Hepatocyte (in vitro differentiated cells): Measurements from ENCODE around the gene PAQR7. TPM values are rescaled to one million over a fixed set of nuclear protein-coding genes. Genes with fewer than 3 reads are reported as not detected.

Source experiments
- DNase-seq: peaks from one replicate; pipeline ENCODE4 v3.0.0-alpha.2; 2016; ENCODE audit warnings: low spot score
- H2AFZ ChIP-seq: fragments of 200-600 bp; sonication (generic); 2 replicates; pipeline ENCODE4 v1.6.0; 2016; ENCODE audit warnings: antibody characterized with exemption, mild to moderate bottlenecking
- H3K27ac ChIP-seq: fragments of 200-600 bp; sonication (generic); 2 replicates; pipeline ENCODE4 v1.5.1; 2016; ENCODE audit warnings: mild to moderate bottlenecking
- H3K27me3 ChIP-seq: fragments of 200-600 bp; sonication (generic); 2 replicates; pipeline ENCODE4 v1.6.1; 2016
- H3K36me3 ChIP-seq: fragments of 200-600 bp; sonication (generic); replicated peaks from 2 replicates; pipeline ENCODE4 v1.5.1; 2016; ENCODE audit warnings: low read depth; ENCODE audit not compliant: insufficient read depth
- H3K4me1 ChIP-seq: fragments of 200-600 bp; sonication (generic); 2 replicates; pipeline ENCODE4 v1.5.1; 2016; ENCODE audit warnings: mild to moderate bottlenecking, moderate library complexity; ENCODE audit not compliant: insufficient read depth
- H3K4me2 ChIP-seq: fragments of 200-600 bp; sonication (generic); 2 replicates; pipeline ENCODE4 v1.6.0; 2016
- H3K4me3 ChIP-seq: fragments of 200-600 bp; sonication (generic); 2 replicates; pipeline ENCODE4 v1.5.1; 2016; ENCODE audit warnings: mild to moderate bottlenecking
- H3K79me2 ChIP-seq: fragments of 200-600 bp; sonication (generic); 2 replicates; pipeline ENCODE4 v1.6.0; 2017; ENCODE audit warnings: mild to moderate bottlenecking
- H3K9me2 ChIP-seq: fragments of 200-600 bp; sonication (generic); replicated peaks from 2 replicates; pipeline ENCODE4 v1.6.0; 2017; ENCODE audit warnings: mild to moderate bottlenecking; ENCODE audit not compliant: insufficient read depth
- H3K9me3 ChIP-seq: fragments of 200-600 bp; sonication (generic); 2 replicates; pipeline ENCODE4 v1.5.1; 2016; ENCODE audit warnings: low read depth, mild to moderate bottlenecking
- H4K20me1 ChIP-seq: fragments of 200-600 bp; sonication (generic); 2 replicates; pipeline ENCODE4 v1.6.0; 2016; ENCODE audit warnings: mild to moderate bottlenecking; ENCODE audit not compliant: insufficient read depth, poor library complexity, severe bottlenecking
- CTCF ChIP-seq: fragments of 200-600 bp; sonication (generic); IDR thresholded peaks from 2 replicates; pipeline ENCODE4 v1.5.1; 2016; ENCODE audit warnings: antibody characterized with exemption, mild to moderate bottlenecking; ENCODE audit not compliant: poor library complexity
- EZH2 ChIP-seq: fragments of 200-600 bp; sonication (generic); IDR thresholded peaks from 2 replicates; pipeline ENCODE4 v1.6.1; 2016; ENCODE audit warnings: antibody characterized with exemption, mild to moderate bottlenecking, borderline replicate concordance
- EZH2phosphoT487 ChIP-seq: fragments of 200-600 bp; sonication (generic); IDR thresholded peaks from one replicate; pipeline ENCODE4 v1.6.1; 2018; ENCODE audit warnings: antibody characterized with exemption, mild to moderate bottlenecking, low read depth, moderate library complexity; ENCODE audit not compliant: unreplicated experiment, severe bottlenecking
- WGBS: methylation state at CpG from one replicate; pipeline ENCODE4 v1.1.6; 2016; ENCODE audit warnings: low lambda C conversion rate; ENCODE audit errors: missing lambda C conversion rate; 5-methylcytosine and 5-hydroxymethylcytosine counted together
- polyA plus RNA-seq: library from polyadenylated mRNA; unstranded; fragments of >200 nt; fragmentation: Nextera tagmentation; extraction: Ambion mirVana; gene quantifications from 2 replicates; pipeline ENCODE4 v1.2.1, GENCODE V29; 2016
- total RNA-seq: library from RNA; depleted of rRNA; stranded (reverse); fragments of >200 nt; gene quantifications from 2 replicates; pipeline ENCODE4 v1.2.3, GENCODE V29; 2014

PAQR7 gene
- total and polyA plus RNA-seq, 2 experiments from 2014 or later = 4.8 to 27.0 TPM

GRCh38 chr1:25815208-25816111 lies 60.0 kb downstream of the PAQR7 start:
- Histone ChIP-seq H3K9me2 (no peaks in the 10 kb centered on the region), H4K20me1 (no peaks in the 10 kb centered on the region), H3K4me1 (peaks cover 15% of the 10 kb centered on the region), H3K27me3 (no peaks in the 10 kb centered on the region), H3K36me3 (no peaks in the 10 kb centered on the region), H3K4me3 (no peak overlapping the region), H3K79me2 (peaks cover 4% of the 10 kb centered on the region), H3K27ac (no peak overlapping the region), H3K9me3 (no peaks in the 10 kb centered on the region), H3K4me2 (no peak overlapping the region), H2AFZ (no peak overlapping the region)
- TF ChIP-seq CTCF = no peak
- TF ChIP-seq EZH2phosphoT487 = no peak
- TF ChIP-seq EZH2 = no peak
- 95% methylated on average over 17 of the region's 24 CpGs for WGBS
- DNase-seq = no peak

GRCh38 chr1:25814549-25815087 lies 60.9 kb downstream of the PAQR7 start:
- H3K27me3 ChIP-seq = no peaks in the 10 kb centered on the region
- TF ChIP-seq EZH2 (no peak), EZH2phosphoT487 (no peak), CTCF (no peak)
- no peaks in the 10 kb centered on the region for H3K79me2 ChIP-seq
- H3K9me3 ChIP-seq = no peaks in the 10 kb centered on the region
- no peaks in the 10 kb centered on the region for H4K20me1 ChIP-seq
- H2AFZ ChIP-seq = no peak overlapping the region
- 83% methylated on average over 7 of the region's 7 CpGs for WGBS
- no peak overlapping the region for H3K4me3 ChIP-seq
- peaks cover 15% of the 10 kb centered on the region for H3K4me1 ChIP-seq
- H3K4me2 ChIP-seq = no peak overlapping the region
- DNase-seq = no peak
- H3K36me3 ChIP-seq = no peaks in the 10 kb centered on the region
- H3K9me2 ChIP-seq = no peaks in the 10 kb centered on the region
- no peak overlapping the region for H3K27ac ChIP-seq

DNA sequence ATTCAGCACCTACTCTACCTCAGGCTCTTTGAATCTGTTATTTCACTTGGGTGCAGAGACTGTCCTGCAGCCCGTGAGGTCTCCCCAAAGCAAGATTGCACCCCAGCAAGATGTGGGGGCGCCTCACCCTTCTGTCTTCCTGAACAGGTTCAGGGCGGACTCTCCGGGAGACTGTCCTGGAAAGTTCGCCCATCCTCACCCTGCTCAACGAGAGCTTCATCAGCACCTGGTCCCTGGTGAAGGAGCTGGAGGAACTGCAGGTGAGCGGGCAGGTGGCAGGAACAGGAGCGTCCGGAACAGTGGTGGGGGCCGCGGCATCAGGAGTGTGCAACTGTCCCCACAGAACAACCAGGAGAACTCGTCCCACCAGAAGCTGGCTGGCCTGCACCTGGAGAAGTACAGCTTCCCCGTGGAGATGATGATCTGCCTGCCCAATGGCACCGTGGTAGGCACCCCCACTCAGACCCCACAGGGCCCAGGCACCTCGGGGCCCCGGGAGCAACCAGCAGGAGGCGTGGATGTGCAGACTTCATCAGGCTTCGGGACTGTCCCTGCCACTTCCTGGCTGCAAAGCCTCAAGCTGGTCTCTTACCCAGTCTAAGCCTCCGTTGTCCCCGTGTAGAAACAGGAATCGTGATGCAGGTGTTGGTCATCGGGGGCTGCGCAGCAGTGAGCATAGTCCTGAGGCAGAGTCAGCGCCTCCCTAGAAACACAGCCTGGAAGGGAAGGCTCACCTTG lies 61.6 kb downstream of the PAQR7 start:
- Histone ChIP-seq H2AFZ (no peak overlapping the region), H3K36me3 (no peaks in the 10 kb centered on the region), H3K4me1 (peaks cover 13% of the 10 kb centered on the region), H3K27ac (no peak overlapping the region), H3K9me2 (no peaks in the 10 kb centered on the region), H4K20me1 (no peaks in the 10 kb centered on the region), H3K9me3 (no peaks in the 10 kb centered on the region), H3K27me3 (no peaks in the 10 kb centered on the region), H3K79me2 (no peaks in the 10 kb centered on the region), H3K4me3 (no peak overlapping the region), H3K4me2 (no peak overlapping the region)
- WGBS = 93% methylated on average over 22 of the region's 24 CpGs
- no peak for DNase-seq
- TF ChIP-seq EZH2phosphoT487 = no peak
- no peak for TF ChIP-seq CTCF
- no peak for TF ChIP-seq EZH2
